OCI-M2 (cell line): ENCODE results near the gene NUP58.
"Not testable (repeated sequence)": the region's sequence is repeated elsewhere in the genome, so short reads cannot be mapped to it uniquely, and the experiment has no call there.

ENCODE experiments used
- DNase-seq: peaks from one replicate; lab custom pipeline; 2025; ENCODE audit not compliant: unreplicated experiment; lab: John Stamatoyannopoulos, UW

Gene NUP58

DNA sequence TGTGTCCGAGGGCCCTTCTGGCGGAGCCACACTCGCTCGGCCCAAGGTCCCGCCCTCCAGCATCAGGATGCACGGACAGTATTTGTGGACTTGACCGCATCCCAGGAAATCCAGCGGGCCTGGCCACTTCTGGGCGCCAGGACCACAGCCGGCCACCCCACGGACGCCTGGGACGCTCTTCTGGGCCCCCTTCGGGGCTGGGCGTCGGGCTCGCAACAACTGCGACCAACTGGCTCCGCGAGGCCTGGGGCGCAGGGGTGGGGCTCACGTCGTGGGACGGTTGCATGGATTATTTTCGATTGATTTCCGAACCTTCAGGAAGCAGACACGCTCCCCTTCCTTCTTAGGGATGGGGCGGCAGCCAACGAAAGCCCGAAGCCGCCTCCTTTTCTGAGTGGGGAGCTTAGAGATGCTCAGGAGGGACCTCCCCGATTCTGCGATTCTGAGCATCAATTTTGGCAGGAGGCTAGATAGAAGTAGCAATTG, 521 bp upstream of the NUP58 start:
- DNase-seq: no peak

GRCh38 chr13:25302121-25302520, 696 bp downstream of the NUP58 start:
- DNase-seq: no peak

GRCh38 chr13:25306671-25307464, 5.4 kb downstream of the NUP58 start:
- DNase-seq: no peak

GRCh38 chr13:25310891-25311290, 9.5 kb downstream of the NUP58 start:
- no peak for DNase-seq

DNA sequence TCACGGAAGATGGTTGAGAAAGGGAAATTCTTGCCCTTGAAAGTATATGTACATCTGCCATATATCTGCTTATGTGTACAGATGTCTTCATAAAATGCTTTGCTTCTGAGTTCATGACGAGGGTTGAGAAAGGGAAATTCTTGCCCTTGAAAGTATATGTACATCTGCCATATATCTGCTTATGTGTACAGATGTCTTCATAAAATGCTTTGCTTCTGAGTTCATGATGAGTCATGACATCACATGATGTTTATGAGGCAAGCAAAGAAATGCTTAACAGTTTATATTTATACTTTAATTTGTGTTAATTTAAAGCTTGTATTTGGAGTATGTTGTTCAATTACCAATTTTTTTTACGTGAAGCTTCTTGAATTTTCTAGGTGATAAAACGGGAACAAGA, 17.5 kb downstream of the NUP58 start:
- not testable (repeated sequence) for DNase-seq

- DNase-seq: no peak
Measured at GRCh38 chr13:25319771-25320170, 18.3 kb downstream of the NUP58 start.

DNA sequence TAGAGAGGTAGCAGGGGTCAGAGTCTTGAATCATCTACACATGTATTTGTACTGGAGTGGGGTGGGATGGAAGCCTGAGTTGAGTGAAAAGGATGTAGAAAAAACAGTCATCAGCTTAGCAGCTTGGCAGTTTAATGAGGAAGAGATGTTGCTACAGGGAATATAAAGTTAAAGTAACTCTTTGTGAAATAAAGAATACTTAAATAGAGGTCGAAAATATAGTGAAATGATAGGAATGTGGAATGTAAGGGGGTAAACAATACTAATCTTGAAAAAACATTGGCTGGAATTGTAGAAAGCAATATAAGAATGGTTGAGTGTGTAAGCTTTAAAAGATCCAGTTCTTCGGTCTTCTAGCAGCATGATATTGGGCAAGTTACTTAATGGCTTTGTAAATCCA, 22.7 kb downstream of the NUP58 start:
- no peak for DNase-seq

- DNase-seq: no peak
Measured at GRCh38 chr13:25329706-25330105, 28.3 kb downstream of the NUP58 start.

- no peak for DNase-seq
Measured at GRCh38 chr13:25330541-25330940, 29.1 kb downstream of the NUP58 start.

DNA sequence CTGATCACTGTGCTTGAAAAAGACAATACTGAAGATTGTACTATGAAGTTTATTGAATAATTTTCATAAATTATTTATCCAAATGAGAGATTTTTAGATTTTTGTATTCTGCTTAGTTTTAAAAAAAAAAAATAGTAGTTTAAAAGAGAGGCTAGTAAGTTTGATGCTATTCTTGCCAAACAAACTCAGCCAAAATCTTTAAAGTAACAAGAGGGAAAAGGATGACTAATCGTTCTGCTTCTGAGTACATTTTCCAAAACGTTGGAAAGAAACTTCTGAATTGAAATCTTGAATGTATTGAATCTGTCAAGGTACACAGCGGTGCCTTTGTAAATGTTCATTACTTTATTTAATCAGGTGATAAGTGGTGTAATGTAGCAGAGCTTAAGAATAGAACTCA, 34.4 kb downstream of the NUP58 start:
- DNase-seq: no peak

- DNase-seq: no peak
Measured at GRCh38 chr13:25345576-25345975, 44.2 kb downstream of the NUP58 start.

GRCh38 chr13:25347151-25347550, 45.7 kb downstream of the NUP58 start:
- no peak for DNase-seq

- DNase-seq: no peak
Measured at GRCh38 chr13:25351404-25351803, 50.0 kb downstream of the NUP58 start.

DNA sequence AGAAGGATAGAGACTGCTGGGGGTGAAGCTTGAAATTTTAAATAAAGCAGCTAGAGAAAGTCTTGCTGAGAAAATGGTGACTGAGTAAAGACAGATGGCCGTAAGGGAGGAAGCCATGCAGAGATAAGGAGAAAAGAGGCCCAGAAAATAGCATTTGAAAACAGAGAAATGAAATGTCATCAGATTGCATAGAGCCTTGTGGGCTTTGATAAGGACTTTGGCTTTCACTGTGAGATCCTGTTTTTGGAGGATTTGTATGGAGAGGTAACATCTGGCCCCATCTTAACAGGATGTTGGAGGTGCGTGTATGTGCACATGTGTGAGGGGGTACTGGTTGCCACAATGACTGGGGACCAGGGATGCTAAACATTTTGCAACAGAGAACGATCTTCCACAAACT, 50.8 kb downstream of the NUP58 start:
- DNase-seq: peak; percentile 64

- DNase-seq: no peak
Measured at GRCh38 chr13:25352806-25353205, 51.4 kb downstream of the NUP58 start.

DNA sequence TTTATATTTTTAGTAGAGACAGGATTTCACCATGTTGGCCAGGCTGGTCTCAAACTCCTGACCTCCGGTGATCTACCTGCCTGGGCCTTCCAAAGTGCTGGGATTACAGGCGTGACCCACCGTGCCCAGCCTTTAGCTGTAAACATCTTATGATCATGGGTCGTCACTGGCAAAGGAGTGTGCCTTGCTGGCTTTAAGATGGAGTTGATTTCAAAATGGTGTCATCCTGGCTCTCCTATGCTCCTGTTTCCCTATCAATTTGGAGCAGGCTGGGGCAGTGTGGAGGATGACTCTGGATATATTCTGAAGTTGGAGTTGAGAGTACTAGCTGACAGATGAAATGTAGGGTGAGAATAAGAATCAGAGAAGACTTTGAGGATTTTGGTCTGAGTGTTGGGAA, 51.9 kb downstream of the NUP58 start:
- DNase-seq: no peak

GRCh38 chr13:25354377-25354776, 53.0 kb downstream of the NUP58 start:
- no peak for DNase-seq

DNA sequence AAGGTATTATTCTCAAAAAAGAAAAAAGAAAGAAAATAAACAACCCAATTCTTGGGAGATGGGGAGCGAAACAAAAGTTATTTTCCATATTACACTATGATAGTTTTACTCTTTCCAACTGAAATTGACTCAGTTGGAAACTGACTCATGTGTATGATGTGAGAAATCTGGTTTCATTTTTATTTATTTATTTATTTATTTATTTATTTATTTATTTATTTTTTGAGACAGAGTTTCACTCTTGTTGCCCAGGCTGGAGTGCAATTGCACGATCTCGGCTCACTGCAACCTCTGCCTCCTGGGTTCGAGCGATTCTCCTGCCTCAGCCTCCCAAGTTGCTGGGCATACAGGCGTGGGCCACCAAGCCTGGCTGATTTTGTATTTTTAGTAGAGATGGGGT, 59.0 kb downstream of the NUP58 start:
- DNase-seq: not testable (repeated sequence)

- no peak for DNase-seq
Measured at GRCh38 chr13:25365720-25366235, 64.4 kb downstream of the NUP58 start.

DNA sequence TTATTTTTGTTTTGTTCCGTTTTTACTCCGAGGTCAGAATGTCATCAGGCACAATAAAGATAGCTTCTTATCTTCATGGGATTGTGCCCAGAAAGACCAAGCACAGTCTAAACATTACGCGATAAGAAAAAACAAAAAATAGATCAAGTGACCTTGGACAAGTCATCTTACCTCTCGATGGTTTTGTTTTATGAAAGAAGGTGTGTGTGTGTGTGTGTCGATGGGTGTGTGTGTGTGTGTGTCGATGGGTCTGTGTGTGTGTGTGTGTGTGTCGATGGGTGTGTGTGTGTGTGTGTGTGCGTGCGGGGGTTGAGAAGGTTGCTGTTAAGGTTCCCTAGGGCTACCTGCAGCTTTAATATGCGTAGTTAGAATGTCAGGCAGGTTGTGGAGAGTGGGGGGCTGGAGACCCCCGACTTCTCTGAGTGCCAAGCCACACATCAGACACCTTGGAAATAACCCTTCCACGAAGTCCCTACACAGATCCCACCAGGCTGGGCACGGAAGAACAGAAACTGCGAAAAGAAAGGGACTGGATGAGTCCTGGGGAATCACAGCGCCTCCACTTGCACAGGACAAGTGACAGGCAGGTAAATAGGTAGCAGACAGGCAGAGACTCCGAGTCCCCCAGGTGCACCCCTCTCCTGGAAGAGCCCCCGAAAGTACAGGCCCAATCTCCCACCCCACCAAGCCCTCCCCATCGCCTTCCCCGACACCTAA, 69.9 kb downstream of the NUP58 start:
- no peak for DNase-seq

GRCh38 chr13:25371875-25372283, 70.5 kb downstream of the NUP58 start, which contains the start of gene ATP8A2:
TSS of gene ATP8A2 (plus strand) at chr13:25371974. CDS start at chr13:25372213, 239 bp downstream.
- no peak for DNase-seq
